GM10248 (cell line): ENCODE measurements around the gene FBXL3.

Experiments
- CTCF ChIA-PET: fragments of 300-600 bp; sonication (Branson Sonifier 250); formaldehyde crosslinking; extraction: SDS; loops from one replicate; lab custom pipeline; 2021; ENCODE audit warnings: antibody characterized with exemption; lab: Yijun Ruan, JAX
- POLR2A ChIA-PET: fragments of 350-650 bp; sonication (Branson Sonifier 250); formaldehyde crosslinking; extraction: SDS; loops from one replicate; lab custom pipeline; 2020; ENCODE audit warnings: antibody characterized with exemption; lab: Yijun Ruan, JAX
- DNase-seq: peaks from one replicate; pipeline ENCODE4 v3.0.0; 2012; ENCODE audit errors: extremely low spot score
- TF ChIP-seq, protein P1 (sequence below): IDR thresholded peaks from 2 replicates; pipeline ENCODE4 v1.5.1; 2012; ENCODE audit warnings: mild to moderate bottlenecking, low read depth; ENCODE audit errors: extremely low read depth, missing control alignments, control extremely low read depth

The FBXL3 gene

DNA sequence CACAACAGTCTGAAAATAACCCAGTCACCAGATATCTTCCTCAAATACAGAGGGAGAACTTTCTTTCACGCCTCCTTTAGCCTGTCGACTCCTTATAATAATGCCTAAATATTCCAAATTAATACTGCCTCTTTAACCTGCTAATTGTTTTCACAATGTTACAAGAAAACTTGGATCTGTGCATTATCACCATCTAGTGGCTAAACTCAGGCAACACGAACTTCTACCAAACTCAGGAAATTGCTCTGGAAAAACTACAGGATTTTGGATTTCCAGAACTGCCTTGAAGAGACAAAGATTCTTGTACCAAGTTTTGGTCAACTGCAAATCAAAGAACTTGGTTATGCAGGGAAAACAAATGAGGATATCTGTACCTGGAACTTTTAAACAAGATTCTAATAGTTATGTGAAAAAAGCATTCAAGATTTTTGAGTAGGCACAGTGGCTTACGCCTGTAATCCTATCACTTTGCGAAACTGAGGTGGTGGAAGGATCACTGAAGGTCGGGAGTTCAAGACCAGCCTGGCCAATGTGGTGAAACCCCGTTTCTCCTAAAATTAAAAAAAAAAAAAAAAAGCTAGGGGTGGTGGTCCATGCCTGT lies 24.3 kb downstream of the FBXL3 start:
- POLR2A ChIA-PET = interaction anchor here (0.6 to 0.7 kb wide), 2 partner anchors 10 to 518 kb away, joined by 3 to 4 read pairs; no protein-coding TSS in a partner anchor
- CTCF ChIA-PET = interaction anchor here (0.8 to 5.3 kb wide), 12 partner anchors 10 to 180 kb away, joined by 3 to 39 read pairs (median 5); partner anchors contain the start of gene CLN5
- TF ChIP-seq, protein P1, sequence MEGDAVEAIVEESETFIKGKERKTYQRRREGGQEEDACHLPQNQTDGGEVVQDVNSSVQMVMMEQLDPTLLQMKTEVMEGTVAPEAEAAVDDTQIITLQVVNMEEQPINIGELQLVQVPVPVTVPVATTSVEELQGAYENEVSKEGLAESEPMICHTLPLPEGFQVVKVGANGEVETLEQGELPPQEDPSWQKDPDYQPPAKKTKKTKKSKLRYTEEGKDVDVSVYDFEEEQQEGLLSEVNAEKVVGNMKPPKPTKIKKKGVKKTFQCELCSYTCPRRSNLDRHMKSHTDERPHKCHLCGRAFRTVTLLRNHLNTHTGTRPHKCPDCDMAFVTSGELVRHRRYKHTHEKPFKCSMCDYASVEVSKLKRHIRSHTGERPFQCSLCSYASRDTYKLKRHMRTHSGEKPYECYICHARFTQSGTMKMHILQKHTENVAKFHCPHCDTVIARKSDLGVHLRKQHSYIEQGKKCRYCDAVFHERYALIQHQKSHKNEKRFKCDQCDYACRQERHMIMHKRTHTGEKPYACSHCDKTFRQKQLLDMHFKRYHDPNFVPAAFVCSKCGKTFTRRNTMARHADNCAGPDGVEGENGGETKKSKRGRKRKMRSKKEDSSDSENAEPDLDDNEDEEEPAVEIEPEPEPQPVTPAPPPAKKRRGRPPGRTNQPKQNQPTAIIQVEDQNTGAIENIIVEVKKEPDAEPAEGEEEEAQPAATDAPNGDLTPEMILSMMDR = peak; percentile 54
- no peak for DNase-seq

GRCh38 chr13:77001963-77002587 lies 24.9 kb downstream of the FBXL3 start:
- TF ChIP-seq, protein P1 = no peak
- POLR2A ChIA-PET = no interaction called here
- CTCF ChIA-PET = interaction anchor here (0.7 to 5.3 kb wide), 12 partner anchors 9 to 282 kb away, joined by 3 to 39 read pairs (median 6); partner anchors contain the start of gene CLN5

GRCh38 chr13:77001540-77001939 lies 25.4 kb downstream of the FBXL3 start:
- ChIA-PET CTCF (interaction anchor here (0.7 to 5.3 kb wide), 12 partner anchors 9 to 282 kb away, joined by 3 to 39 read pairs (median 6); partner anchors contain the start of gene CLN5), POLR2A (no interaction called here)
- TF ChIP-seq, protein P1 = no peak
- no peak for DNase-seq

More at GRCh38 chr13:77001963-77002587, 24.9 kb downstream of the FBXL3 start:
- no peak for DNase-seq

- CTCF ChIA-PET = interaction anchor here (1.8 kb wide), 1 partner anchor 16 kb away, joined by 9 read pairs; no protein-coding TSS in a partner anchor
- POLR2A ChIA-PET = no interaction called here
- TF ChIP-seq, protein P1 = no peak
- DNase-seq = no peak
These were observed 26.5 kb downstream of the FBXL3 start for GRCh38 chr13:77000475-77000874.

DNA sequence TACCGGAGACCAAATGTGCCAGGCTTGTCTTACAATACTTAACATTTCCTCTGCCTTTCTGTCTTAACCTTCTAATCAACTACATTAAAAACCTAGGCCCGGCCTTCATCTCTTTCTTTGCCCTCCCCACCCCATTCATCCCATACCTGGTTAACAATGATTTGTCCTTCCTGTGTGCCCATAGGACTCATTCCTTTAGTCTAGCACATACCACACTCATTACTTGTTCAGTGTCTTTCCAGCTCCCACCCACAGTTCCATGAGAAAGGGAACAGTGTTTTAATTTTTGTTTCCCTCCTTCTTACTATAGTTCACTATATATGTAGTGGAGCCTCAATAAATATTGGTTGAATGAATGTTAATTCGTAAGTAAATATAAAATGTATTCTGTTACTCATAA lies 32.7 kb downstream of the FBXL3 start:
- CTCF ChIA-PET = interaction anchor here (0.8 to 6.3 kb wide), 3 partner anchors 14 to 559 kb away, joined by 3 to 57 read pairs (median 3); no protein-coding TSS in a partner anchor
- no peak for DNase-seq
- POLR2A ChIA-PET = no interaction called here
- TF ChIP-seq, protein P1 = no peak

DNA sequence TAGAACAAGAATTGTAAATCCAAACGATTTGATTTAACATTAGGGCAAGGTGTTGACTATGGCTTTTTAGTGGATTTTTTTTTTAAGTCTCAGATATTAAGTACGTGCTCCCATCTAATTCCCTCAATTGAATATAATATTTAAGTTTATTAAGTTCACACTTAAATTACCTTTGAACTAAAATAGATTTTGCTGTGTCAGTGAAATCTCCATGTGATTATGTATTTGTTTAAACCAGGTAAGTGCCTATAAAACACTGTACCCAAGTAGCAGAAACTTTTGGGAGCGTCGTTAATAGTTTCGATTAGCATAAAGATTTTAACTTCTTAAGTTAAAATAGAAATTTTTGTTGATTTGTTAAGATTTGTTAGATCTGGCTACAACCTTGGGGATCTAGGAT lies 33.5 kb downstream of the FBXL3 start:
- CTCF ChIA-PET = interaction anchor here (2.9 to 6.3 kb wide), 2 partner anchors 8 to 13 kb away, joined by 16 to 57 read pairs; no protein-coding TSS in a partner anchor
- POLR2A ChIA-PET = no interaction called here
- TF ChIP-seq, protein P1 = no peak
- DNase-seq = no peak
